PC-3 (cell line): ENCODE measurements around the gene RNF175.

ENCODE experiments used
- CTCF ChIP-seq: fragments of 300-600 bp; sonication (generic); conservative IDR thresholded peaks from 2 replicates; pipeline ENCODE4 v1.5.1; 2017; ENCODE audit warnings: antibody characterized with exemption, low read depth, mild to moderate bottlenecking, low read length
- EZH2 ChIP-seq: fragments of 300-600 bp; sonication (generic); IDR thresholded peaks from one replicate; pipeline ENCODE4 v1.6.1; 2017; ENCODE audit warnings: antibody characterized with exemption, mild to moderate bottlenecking, low read length; ENCODE audit not compliant: unreplicated experiment
- EZH2phosphoT487 ChIP-seq: fragments of 300-600 bp; sonication (generic); IDR thresholded peaks from 2 replicates; pipeline ENCODE4 v1.6.1; 2018; ENCODE audit warnings: mild to moderate bottlenecking, antibody characterized with exemption, low read length, borderline replicate concordance

GRCh38 chr4:153788413-153789276 lies 28.8 kb upstream of the RNF175 start, which contains the start of gene SFRP2:
- TF ChIP-seq CTCF (no peak), EZH2 (no peak), EZH2phosphoT487 (no peak)
